Fibroblast of mammary gland (primary cell): ENCODE results near the gene WWOX.

Experiments used
- DNase-seq: peaks from one replicate; pipeline ENCODE4 v3.0.0-alpha.2; 2010; ENCODE audit warnings: low read depth
- H3K4me3 ChIP-seq: 2 replicates; pipeline ENCODE4 v1.5.1; 2011; ENCODE audit warnings: low read depth, mild to moderate bottlenecking, low read length, moderate library complexity; ENCODE audit not compliant: control insufficient read depth
- TF ChIP-seq, protein P1 (sequence below): conservative IDR thresholded peaks from 2 replicates; pipeline ENCODE4 v1.5.1; 2011; ENCODE audit warnings: low read depth, low read length, inconsistent platforms; ENCODE audit not compliant: control insufficient read depth, insufficient read depth

WWOX gene

DNA sequence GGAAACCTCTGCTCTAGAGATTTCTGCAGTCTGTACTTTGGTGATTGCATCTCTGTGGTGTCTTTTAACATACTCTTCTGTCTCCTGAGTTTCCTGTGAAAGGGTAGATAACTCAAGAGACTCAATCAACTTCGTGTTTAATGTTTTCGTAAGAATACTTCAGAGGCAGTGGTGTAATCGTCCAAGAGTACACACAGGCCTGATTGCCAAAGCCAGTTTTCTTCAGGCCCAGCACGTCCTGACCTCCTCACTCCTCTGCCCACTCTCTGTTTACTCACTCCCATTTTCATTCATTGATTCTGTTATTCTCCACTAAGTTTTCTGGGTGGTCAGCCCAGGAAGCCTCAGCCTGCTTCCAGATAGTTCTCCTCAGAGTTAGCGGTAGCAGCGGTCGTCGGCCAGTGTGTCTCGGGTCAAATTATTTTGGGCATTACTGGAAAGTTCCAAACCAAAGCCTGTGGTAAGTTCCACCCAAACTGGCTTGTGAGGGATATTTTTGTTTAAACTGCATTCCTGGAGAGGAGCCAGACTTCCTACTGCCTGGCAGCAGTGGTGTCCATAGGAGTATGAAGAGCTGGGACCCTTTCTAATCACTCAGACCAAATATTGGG lies 293.2 kb downstream of the WWOX start:
- no peak overlapping the region for H3K4me3 ChIP-seq
- DNase-seq, result no peak
- TF ChIP-seq, protein P1, sequence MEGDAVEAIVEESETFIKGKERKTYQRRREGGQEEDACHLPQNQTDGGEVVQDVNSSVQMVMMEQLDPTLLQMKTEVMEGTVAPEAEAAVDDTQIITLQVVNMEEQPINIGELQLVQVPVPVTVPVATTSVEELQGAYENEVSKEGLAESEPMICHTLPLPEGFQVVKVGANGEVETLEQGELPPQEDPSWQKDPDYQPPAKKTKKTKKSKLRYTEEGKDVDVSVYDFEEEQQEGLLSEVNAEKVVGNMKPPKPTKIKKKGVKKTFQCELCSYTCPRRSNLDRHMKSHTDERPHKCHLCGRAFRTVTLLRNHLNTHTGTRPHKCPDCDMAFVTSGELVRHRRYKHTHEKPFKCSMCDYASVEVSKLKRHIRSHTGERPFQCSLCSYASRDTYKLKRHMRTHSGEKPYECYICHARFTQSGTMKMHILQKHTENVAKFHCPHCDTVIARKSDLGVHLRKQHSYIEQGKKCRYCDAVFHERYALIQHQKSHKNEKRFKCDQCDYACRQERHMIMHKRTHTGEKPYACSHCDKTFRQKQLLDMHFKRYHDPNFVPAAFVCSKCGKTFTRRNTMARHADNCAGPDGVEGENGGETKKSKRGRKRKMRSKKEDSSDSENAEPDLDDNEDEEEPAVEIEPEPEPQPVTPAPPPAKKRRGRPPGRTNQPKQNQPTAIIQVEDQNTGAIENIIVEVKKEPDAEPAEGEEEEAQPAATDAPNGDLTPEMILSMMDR, result no peak

DNA sequence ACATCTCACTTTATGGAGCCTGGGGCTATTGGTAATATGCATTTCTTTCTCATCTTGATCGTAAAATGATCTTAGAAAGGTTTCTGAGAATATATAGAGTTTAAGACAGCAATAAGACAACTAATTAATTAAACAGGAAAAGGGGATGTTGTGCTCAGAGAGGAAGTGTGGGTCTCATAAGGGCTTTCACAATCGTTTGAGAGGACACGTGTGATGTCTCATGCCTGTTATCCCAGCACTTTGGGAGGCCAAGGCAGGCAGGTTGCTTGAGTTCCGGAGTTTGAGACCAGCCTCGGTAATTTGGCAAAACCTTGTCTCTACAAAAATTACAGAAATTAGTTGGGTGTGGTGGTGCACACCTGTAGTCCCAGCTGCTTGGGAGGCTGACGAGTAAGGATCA lies 295.6 kb downstream of the WWOX start:
- H3K4me3 ChIP-seq, result no peak overlapping the region
- no peak for DNase-seq
- TF ChIP-seq, protein P1, result no peak

DNA sequence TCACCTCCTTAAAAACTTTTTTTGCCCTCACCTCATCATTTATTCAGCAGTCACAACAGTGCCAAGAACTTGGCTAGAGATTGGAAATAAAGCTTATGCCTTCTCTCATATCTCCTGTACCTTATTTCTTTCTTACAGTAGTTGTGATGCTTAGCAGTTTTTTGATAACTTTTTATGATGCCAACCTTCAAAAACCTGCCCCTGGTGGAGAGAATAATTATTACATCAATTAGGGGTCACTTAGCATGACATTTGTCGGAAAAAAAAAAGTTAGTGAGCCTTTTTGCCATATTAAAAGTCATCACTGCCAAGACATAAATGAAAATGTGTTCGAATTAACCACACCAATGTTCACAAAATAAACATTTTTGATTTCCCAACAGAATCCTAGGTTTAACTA lies 296.6 kb downstream of the WWOX start:
- no peak for DNase-seq
- no peak overlapping the region for H3K4me3 ChIP-seq
- TF ChIP-seq, protein P1, result peak; percentile 8

DNA sequence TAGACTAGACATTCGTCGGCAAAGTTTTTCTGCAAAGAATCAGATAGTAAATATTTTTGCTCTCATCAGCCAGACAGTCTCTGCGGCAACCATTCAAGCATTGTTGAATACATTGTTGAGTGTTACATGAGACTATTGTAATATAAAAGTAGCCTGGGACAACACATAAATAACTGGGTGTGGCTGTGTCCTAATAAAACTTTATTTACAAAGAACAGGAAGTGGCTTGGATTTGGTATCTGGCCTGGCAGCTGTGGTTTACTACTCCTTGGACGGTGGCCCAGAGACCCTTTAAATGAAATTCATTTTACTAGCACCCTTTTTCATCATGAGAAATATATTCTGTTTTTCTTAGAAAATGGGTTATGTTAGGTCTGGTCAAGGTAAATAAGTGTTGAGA lies 297.2 kb downstream of the WWOX start:
- TF ChIP-seq, protein P1, result no peak
- no peak overlapping the region for H3K4me3 ChIP-seq
- DNase-seq, result no peak

DNA sequence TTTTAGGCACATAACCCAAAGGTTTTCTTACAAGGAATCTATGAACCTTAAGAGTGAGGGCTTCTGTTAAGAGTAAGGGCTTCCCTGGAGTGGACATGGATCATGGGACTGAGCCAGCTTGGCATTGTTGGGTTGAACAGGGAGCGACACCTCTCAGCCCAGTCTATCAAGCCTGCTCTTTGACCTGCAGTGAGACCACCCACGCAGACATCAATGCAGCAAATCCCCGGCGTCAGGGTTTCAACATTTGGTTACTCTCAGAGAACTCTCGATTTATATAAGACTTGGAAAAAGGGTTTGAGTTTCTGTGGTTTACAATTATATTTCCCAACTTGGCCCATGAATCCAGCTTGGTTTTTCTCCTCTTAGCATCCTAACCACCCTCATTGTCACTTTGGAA lies 299.9 kb downstream of the WWOX start:
- no peak for DNase-seq
- no peak overlapping the region for H3K4me3 ChIP-seq
- TF ChIP-seq, protein P1, result no peak

DNA sequence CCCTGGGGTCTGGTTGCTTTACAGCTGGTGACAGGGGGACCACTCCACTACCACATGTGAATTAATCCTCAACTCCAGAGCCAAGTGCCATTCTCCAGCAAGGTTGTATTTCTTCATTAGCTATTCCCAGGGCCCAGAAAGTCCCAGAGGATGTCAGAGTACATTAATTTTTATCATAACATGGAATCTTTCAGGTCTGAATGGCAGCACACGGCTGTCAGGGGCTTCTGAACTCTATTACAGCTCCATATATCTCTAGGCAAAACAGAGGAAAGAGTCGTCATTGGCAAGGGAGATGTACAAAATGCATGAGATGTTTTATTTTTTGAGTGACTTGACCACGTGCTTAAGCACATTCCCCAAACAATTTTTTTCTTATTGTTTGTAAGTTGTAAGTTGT lies 303.4 kb downstream of the WWOX start:
- DNase-seq, result no peak
- TF ChIP-seq, protein P1, result no peak
- H3K4me3 ChIP-seq, result no peak overlapping the region

DNA sequence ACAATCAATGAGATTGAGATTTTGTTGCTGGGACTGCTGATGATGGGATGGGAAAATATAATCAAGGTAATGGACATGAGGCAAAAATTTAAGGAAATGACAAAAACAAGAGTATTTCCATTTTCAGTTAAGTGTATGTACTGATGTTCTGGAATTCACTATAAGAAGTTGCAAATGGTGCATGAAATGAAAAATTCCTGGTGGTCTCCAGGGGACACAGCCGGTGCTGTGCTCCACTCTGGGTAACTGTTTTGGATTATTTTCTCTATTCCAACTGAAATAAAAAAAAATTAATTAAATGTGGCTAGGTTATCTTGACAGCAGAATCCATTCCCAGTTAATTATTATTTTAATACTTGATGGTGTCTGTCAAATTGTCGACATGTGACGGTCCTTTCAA lies 305.6 kb downstream of the WWOX start:
- H3K4me3 ChIP-seq, result no peak overlapping the region
- TF ChIP-seq, protein P1, result no peak
- no peak for DNase-seq
